Measurements from ENCODE around the gene MINDY1. TPM values are rescaled to one million over a fixed set of nuclear protein-coding genes. Genes with fewer than 3 reads are reported as not detected.

The MINDY1 gene
- total and polyA plus RNA-seq, 3 donors from 2014 or later, result 49.8 to 69.8 (median 56.9) TPM

DNA sequence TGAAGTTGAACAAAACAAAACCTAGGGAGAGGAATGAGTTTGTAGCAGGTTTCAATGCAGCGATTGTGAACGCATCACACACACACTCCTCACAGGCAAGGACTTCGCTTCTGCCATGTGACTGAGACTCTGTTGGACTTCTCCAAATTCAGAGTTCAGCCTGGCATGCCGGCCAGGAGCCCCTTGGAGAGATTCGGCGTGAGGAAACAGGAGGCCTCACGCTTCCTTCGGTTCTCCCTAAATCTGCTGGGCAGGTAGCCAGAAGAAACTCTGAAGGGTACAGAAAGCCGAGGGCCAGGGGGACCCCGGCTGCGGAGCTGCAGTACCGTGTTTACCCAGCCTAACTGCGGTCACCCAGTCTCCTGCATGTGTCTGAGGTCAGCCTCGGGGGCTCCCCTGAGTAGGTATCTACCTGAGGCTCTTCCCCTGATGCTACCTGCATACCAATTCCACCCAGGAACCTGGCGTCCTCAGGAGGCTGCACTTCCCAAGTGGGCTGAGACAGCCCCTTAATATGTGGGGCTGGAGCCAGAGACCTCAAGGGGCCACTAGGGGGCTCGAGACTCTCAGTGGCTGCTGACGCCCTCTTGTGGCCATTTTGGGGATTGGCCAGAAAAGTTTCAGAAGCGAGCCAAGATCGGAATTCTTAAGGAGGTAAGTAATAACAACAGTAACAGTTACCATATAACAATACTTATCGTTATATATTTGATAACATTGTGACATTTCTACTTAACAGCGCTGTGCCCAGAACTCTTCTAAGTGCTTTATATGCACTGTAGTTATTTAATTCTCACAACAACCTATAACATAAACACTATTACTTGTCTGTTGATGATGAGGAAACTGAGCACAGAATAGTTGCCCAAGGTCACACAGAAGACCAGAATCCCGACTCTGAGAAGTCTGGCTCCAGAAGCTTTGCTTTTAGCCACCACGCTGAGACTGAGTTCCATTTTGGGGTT, 27.3 kb downstream of the MINDY1 start:
- H3K4me1 ChIP-seq, result peaks cover 33% of the 10 kb centered on the region
- no peak overlapping the region for H3K4me3 ChIP-seq
- H3K36me3 ChIP-seq (ENCODE audit: low read depth, missing control alignments), result no peaks in the 10 kb centered on the region
- no peaks in the 10 kb centered on the region for H3K27me3 ChIP-seq
- H3K27ac ChIP-seq, result peak overlapping the region; percentile 75 to 78
- H3K9me3 ChIP-seq, result no peaks in the 10 kb centered on the region
- intact Hi-C loops (cut with DNase I; ENCODE audit: low total_unique reads), result no loop called here
- DNase-seq, result peak; percentile 96
- TF ChIP-seq POLR2A (IDR thresholded peaks at IDR 0.05) (no peak), CTCF (IDR thresholded peaks at IDR 0.05) (peak; percentile 95 to 99 (median 99))
- 21 to 25% methylated on average over 22 of the region's 23 CpGs for WGBS, 2 donors

- H3K4me1 ChIP-seq, result peaks cover 41% of the 10 kb centered on the region
- intact Hi-C loops (cut with DNase I; ENCODE audit: low total_unique reads), result no loop called here
- no peaks in the 10 kb centered on the region for H3K9me3 ChIP-seq
- 69 to 76% methylated on average over 6 to 11 of the region's 11 CpGs for WGBS, 2 donors
- no peaks in the 10 kb centered on the region for H3K27me3 ChIP-seq
- no peak for TF ChIP-seq CTCF (IDR thresholded peaks at IDR 0.05)
- H3K27ac ChIP-seq, result peak overlapping the region in 1 of 2 donors; percentile 2
- peak; percentile 81 for DNase-seq
- no peaks in the 10 kb centered on the region for H3K36me3 ChIP-seq (ENCODE audit: low read depth, missing control alignments)
- H3K4me3 ChIP-seq, result no peak overlapping the region
These were observed 29.6 kb downstream of the MINDY1 start for GRCh38 chr1:150976879-150977694.

DNA sequence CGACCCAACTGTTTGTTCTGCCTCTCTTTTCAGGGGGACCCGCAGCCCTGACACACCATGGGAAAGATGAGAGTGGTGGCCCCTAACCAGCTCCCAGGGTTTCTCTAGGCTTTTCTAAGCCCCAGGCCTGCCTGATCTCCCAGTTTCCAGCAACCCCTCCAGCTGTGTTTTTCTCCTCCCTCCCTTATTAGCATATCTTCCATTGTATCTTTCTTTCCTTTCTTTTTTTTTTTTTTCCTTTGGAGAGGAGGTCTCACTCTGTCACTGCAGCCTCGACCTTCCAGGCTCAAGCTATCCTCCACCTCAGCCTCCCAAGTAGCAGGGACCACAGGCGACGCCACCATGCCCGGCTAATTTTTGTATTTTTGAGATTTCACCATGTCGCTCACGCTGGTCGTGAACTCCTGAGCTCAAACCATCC, 30.3 kb downstream of the MINDY1 start:
- Histone ChIP-seq H3K27me3 (no peaks in the 10 kb centered on the region), H3K4me3 (no peak overlapping the region), H3K9me3 (no peaks in the 10 kb centered on the region), H3K4me1 (peaks cover 41% of the 10 kb centered on the region), H3K27ac (no peak overlapping the region), H3K36me3 (ENCODE audit: low read depth, missing control alignments) (no peaks in the 10 kb centered on the region)
- no peak for DNase-seq
- TF ChIP-seq POLR2A (IDR thresholded peaks at IDR 0.05), result no peak
- no peak for TF ChIP-seq CTCF (IDR thresholded peaks at IDR 0.05)
- 91 to 95% methylated on average over 9 of the region's 9 CpGs for WGBS, 2 donors
- intact Hi-C loops (cut with DNase I; ENCODE audit: low total_unique reads), result no loop called here

DNA sequence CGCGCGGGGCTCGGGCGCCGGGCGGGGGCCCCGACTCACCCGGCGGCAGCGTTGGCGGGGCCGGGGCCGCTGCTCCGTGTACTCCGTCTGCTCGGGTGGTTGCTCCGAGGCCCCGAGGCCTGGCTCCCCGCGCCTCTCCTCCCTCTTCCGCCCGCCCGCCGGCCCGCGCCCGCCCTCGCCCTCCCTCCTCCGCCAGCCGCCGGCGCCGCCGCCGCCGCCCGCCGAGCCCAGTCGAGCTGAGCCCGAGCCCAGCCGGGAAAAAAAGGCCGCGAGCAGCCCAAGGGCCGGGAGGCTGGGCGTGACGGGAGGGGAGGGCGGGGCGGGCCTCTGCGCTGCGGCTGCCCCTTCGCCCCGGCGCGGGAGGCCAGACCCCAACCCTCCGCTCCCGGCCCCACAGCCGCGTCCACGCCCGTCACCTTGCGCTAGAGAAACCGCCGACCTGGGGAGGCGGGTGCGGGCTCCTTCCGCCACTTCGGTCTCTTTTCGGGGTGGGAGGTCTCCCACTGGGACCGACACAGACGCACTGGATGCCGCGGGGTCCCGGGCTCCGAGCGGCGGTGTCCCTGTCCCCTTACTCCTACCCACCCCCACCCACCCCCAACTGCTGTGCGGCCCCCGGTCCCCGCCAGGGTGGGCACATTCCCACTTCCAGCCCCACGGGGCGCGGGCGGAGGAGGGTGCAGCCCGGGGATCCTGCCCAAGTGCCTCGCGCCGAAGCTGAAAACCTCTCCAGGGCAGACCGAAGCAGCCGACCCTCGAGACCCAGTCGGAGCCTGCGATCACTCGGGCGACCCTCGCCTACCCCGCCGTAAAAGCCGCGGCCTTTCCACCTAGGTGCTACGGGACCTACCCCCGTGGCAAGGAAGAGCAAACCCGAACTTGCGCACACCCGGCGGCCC, 31.9 kb downstream of the MINDY1 start, which contains the start of gene CERS2:
CERS2 (minus strand) TSS at position 256 of the 899 bp plus-strand sequence. CDS start 5,745 bp downstream, outside the sequence.
- Histone ChIP-seq H3K36me3 (ENCODE audit: low read depth, missing control alignments) (no peaks in the 10 kb centered on the region), H3K27ac (peak within 1 kb of the TSS; percentile 93 to 96), H3K9me3 (no peaks in the 10 kb centered on the region), H3K27me3 (no peaks in the 10 kb centered on the region), H3K4me3 (peak within 1 kb of the TSS; percentile 78 to 83), H3K4me1 (peaks cover 45% of the 10 kb centered on the region)
- intact Hi-C loops (cut with DNase I; ENCODE audit: low total_unique reads), result no loop called here
- peak; percentile 74 for DNase-seq
- WGBS, 2 donors, result 7 to 10% methylated on average over 21 to 69 of the region's 106 CpGs
- TF ChIP-seq CTCF (IDR thresholded peaks at IDR 0.05) (no peak), POLR2A (IDR thresholded peaks at IDR 0.05) (no peak)
